Spleen (tissue), 11 donors: ENCODE data around the gene PAX6. TPM values are rescaled to one million over a fixed set of nuclear protein-coding genes. Genes with fewer than 3 reads are reported as not detected.

Experiments used
- DNase-seq: peaks from one replicate; pipeline ENCODE4 v3.0.0-alpha.2; 2020
- H3K27ac ChIP-seq, 8 donors: fragments of 200-600 bp; sonication (generic) in 7 of 8; 1 replicate in 4 of 8; 2 replicates in 4 of 8; pipeline versions ENCODE4 v1.5.0 to v1.8.0; 2016 to 2021; ENCODE audit warnings: inconsistent platforms in 4 of 8, mild to moderate bottlenecking in 4 of 8, moderate library complexity in 1 of 8
- H3K27me3 ChIP-seq, 7 donors: fragments of 200-600 bp; sonication (generic) in 6 of 7; replicated peaks in 1 of 7; 1 replicate in 4 of 7; 2 replicates in 3 of 7; pipeline versions ENCODE4 v1.5.0 to v1.8.0; 2016 to 2021; ENCODE audit warnings: inconsistent platforms in 3 of 7, mild to moderate bottlenecking in 1 of 7
- H3K36me3 ChIP-seq, 6 donors: fragments of 200-600 bp; sonication (generic) in 5 of 6; 1 replicate in 4 of 6; 2 replicates in 2 of 6; pipeline versions ENCODE4 v1.5.0 to v1.8.0; 2016 to 2021; ENCODE audit warnings: inconsistent platforms in 2 of 6
- H3K4me1 ChIP-seq, 6 donors: fragments of 200-600 bp; sonication (generic) in 5 of 6; 1 replicate in 3 of 6; 2 replicates in 3 of 6; pipeline versions ENCODE4 v1.5.0 to v1.8.0; 2016 to 2021; ENCODE audit warnings: inconsistent platforms in 3 of 6
- H3K4me3 ChIP-seq, 8 donors: fragments of 200-600 bp; sonication (generic) in 7 of 8; 1 replicate in 4 of 8; 2 replicates in 4 of 8; pipeline versions ENCODE4 v1.5.0 to v1.8.0; 2016 to 2021; ENCODE audit warnings: inconsistent platforms in 4 of 8, mild to moderate bottlenecking in 4 of 8, moderate library complexity in 2 of 8
- H3K9me3 ChIP-seq, 8 donors: fragments of 200-600 bp; sonication (generic) in 7 of 8; 1 replicate in 4 of 8; 2 replicates in 4 of 8; pipeline versions ENCODE4 v1.5.0 to v1.8.0; 2016 to 2021; ENCODE audit warnings: inconsistent platforms in 4 of 8
- POLR2A ChIP-seq, 3 donors: fragments of 450-650 bp; IDR thresholded peaks; one replicate each; pipeline ENCODE4 v1.5.1; 2017; ENCODE audit warnings: antibody characterized with exemption in 3 of 3, mild to moderate bottlenecking in 1 of 3
- POLR2AphosphoS5 ChIP-seq, 3 donors: sonication (generic); formaldehyde crosslinking; IDR thresholded peaks; one replicate each; pipeline ENCODE4 v1.5.1; 2017; ENCODE audit warnings: antibody characterized with exemption in 3 of 3
- WGBS, 5 donors: extraction: QIAGEN DNeasy Blood & Tissue Kit in 3 of 5; methylation state at CpG; one replicate each; pipeline versions ENCODE4 v1.1.5 to v1.1.7; 2013 to 2018; 5-methylcytosine and 5-hydroxymethylcytosine counted together
- intact Hi-C: fragments of 100-400 bp; cut with DNase I; formaldehyde crosslinking; loops from one replicate; pipeline ENCODE4 v1.15.0; 2023; ENCODE audit warnings: low total_unique reads
- polyA plus RNA-seq, 3 donors: library from polyadenylated mRNA; stranded (reverse); fragments of 200-250 nt; gene quantifications; one replicate each; pipeline ENCODE4 v1.2.1, GENCODE V29; 2013
- total RNA-seq, 7 donors: library from RNA; depleted of rRNA in 3 of 7; stranded (reverse); fragments of >200 nt in 3 of 7; fragmentation: NEBNext Ultra II Directional in 4 of 7; extraction: Animal tissue kit (Norgen Biotek cat#: 25700) in 4 of 7; gene quantifications; one replicate each; pipeline versions ENCODE4 v1.1.0 to v1.2.1, GENCODE V29; 2016 to 2021
- TF ChIP-seq, protein P1 (sequence below), 11 experiments: fragments of 200-600 bp in 7 of 11; fragments of 450-650 bp in 4 of 11; sonication (generic) in 4 of 11; IDR thresholded peaks in 8 of 11; conservative IDR thresholded peaks in 3 of 11; 1 replicate in 7 of 11; 2 replicates in 4 of 11; pipeline versions ENCODE4 v1.4.0 to v1.8.0; 2016 to 2021; ENCODE audit warnings: antibody characterized with exemption in 11 of 11, inconsistent platforms in 4 of 11, mild to moderate bottlenecking in 1 of 11
- donor health status: healthy with polysubstance abuse.
- donor health status: DM: no; HTN: no; CAD: no; lungs with moderate emphysema.
- donor health status: DM: no; HTN: no; CAD: no.
- donor health status: Bipolar disorder and iron deficiency.
- donor health status: healthy.
- donor health status: DM: no; HTN: no; CAD: no.
- donor health status: DM: yes; HTN: yes; CAD: no.

The PAX6 gene
- total and polyA plus RNA-seq, 10 donors = 0.02 to 0.05 TPM; not detected in 8

DNA sequence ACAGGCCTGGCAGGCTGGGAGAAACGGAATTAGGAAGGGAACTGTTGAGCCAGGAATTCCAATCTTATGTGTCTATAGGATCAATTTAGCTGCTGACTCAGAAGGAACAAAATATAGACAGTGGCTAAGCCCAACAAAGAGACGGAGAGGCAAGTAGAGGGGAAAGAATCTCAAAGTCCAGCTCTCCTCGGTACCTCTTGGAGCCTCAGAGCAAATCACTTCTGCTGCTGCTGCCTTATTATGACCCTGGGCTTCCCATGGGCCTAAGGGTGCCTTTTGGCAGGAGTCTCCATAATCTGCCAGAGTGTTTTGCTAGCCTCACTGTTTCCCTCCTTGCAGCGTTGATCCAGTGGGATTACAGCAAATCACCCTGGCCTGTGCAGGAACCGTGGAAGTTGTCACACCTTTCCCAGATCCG lies 31.7 kb downstream of the PAX6 start:
- Histone ChIP-seq H3K27me3 (no peaks in the 10 kb centered on the region), H3K4me3 (no peak overlapping the region), H3K36me3 (peaks cover 0 to 24% (median 0%) of the 10 kb centered on the region in 6 donors), H3K9me3 (peaks cover 0 to 10% (median 0%) of the 10 kb centered on the region in 8 donors), H3K4me1 (no peaks in the 10 kb centered on the region), H3K27ac (no peak overlapping the region)
- TF ChIP-seq POLR2A (IDR thresholded peaks at IDR 0.05) (no peak), POLR2AphosphoS5 (IDR thresholded peaks at IDR 0.05) (no peak)
- TF ChIP-seq, protein P1, sequence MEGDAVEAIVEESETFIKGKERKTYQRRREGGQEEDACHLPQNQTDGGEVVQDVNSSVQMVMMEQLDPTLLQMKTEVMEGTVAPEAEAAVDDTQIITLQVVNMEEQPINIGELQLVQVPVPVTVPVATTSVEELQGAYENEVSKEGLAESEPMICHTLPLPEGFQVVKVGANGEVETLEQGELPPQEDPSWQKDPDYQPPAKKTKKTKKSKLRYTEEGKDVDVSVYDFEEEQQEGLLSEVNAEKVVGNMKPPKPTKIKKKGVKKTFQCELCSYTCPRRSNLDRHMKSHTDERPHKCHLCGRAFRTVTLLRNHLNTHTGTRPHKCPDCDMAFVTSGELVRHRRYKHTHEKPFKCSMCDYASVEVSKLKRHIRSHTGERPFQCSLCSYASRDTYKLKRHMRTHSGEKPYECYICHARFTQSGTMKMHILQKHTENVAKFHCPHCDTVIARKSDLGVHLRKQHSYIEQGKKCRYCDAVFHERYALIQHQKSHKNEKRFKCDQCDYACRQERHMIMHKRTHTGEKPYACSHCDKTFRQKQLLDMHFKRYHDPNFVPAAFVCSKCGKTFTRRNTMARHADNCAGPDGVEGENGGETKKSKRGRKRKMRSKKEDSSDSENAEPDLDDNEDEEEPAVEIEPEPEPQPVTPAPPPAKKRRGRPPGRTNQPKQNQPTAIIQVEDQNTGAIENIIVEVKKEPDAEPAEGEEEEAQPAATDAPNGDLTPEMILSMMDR (IDR thresholded peaks at IDR 0.05 in 8 of 11, conservative IDR thresholded peaks at IDR 0.05 in 3 of 11) = no peak
- 87 to 91% (median 88%) methylated on average over 6 of the region's 6 CpGs for WGBS, 5 donors
- DNase-seq = no peak
- intact Hi-C loops = no loop called here

DNA sequence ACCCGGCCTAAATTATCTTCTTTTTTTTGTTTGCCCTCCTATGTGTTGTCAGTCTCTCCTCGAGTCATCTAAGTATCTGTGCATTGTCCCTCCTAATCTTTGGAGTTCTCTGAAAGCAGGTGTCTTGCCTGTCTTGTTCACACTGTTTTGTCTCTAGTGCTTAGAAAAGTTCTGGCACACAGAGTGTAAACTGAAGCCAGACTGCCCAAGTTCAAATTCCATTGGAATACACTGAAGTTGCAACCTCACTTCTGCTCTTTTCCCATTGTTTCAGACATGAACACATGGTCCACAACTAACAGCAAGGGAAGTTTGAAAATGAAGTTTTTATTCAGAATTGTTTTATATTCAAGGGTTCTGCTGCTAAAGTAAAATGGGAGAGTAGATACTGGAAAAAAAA lies 38.7 kb downstream of the PAX6 start:
- intact Hi-C loops = no loop called here
- peaks cover 0 to 9% (median 0%) of the 10 kb centered on the region in 8 donors for H3K9me3 ChIP-seq
- peaks cover 0 to 17% (median 0%) of the 10 kb centered on the region in 6 donors for H3K36me3 ChIP-seq
- H3K4me3 ChIP-seq = no peak overlapping the region
- H3K27ac ChIP-seq = no peak overlapping the region
- TF ChIP-seq, protein P1 (IDR thresholded peaks at IDR 0.05 in 8 of 11, conservative IDR thresholded peaks at IDR 0.05 in 3 of 11) = no peak
- no peaks in the 10 kb centered on the region for H3K27me3 ChIP-seq
- no peaks in the 10 kb centered on the region for H3K4me1 ChIP-seq
- DNase-seq = no peak
- 92 to 100% (median 96%) methylated on average over 2 of the region's 2 CpGs for WGBS, 5 donors

DNA sequence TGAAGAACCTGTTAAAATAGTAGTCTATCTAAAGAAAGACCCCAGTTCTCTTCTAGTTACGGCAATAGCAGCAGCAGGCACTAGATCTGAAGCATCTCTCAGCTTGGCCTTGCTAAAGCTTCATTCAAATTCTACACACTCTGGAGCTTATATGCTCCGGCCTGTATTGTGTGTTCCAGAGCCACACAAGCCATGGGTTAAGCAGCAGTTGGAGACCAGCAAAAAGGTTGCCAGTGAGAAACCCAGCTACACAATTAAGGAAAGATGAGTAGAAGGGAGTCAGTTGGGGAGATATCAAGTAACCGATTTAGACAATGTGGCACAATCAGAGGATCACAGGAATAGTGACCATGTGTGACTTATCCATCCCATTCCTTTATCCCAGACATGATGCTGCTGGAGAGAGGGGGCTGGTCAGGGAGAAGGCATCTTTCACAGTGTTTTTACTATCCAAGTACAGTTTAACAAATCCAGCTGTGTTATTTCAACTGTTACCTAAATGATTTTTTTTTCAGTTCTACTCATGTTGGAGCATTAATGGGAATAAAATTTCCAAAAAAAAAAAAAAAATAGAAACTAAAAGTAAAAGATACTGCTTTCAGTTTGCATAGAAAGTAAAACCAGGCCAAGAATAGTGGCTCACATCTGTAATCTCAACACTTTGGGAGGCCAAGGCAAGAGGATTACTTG lies 41.0 kb downstream of the PAX6 start:
- Histone ChIP-seq H3K27me3 (no peaks in the 10 kb centered on the region), H3K27ac (no peak overlapping the region), H3K4me1 (no peaks in the 10 kb centered on the region), H3K36me3 (peaks cover 0 to 14% (median 0%) of the 10 kb centered on the region in 6 donors), H3K9me3 (no peaks in the 10 kb centered on the region), H3K4me3 (no peak overlapping the region)
- intact Hi-C loops = no loop called here
- 89 to 97% (median 95%) methylated on average over 3 of the region's 3 CpGs for WGBS, 5 donors
- DNase-seq = no peak
- TF ChIP-seq, protein P1 (IDR thresholded peaks at IDR 0.05 in 8 of 11, conservative IDR thresholded peaks at IDR 0.05 in 3 of 11) = no peak

DNA sequence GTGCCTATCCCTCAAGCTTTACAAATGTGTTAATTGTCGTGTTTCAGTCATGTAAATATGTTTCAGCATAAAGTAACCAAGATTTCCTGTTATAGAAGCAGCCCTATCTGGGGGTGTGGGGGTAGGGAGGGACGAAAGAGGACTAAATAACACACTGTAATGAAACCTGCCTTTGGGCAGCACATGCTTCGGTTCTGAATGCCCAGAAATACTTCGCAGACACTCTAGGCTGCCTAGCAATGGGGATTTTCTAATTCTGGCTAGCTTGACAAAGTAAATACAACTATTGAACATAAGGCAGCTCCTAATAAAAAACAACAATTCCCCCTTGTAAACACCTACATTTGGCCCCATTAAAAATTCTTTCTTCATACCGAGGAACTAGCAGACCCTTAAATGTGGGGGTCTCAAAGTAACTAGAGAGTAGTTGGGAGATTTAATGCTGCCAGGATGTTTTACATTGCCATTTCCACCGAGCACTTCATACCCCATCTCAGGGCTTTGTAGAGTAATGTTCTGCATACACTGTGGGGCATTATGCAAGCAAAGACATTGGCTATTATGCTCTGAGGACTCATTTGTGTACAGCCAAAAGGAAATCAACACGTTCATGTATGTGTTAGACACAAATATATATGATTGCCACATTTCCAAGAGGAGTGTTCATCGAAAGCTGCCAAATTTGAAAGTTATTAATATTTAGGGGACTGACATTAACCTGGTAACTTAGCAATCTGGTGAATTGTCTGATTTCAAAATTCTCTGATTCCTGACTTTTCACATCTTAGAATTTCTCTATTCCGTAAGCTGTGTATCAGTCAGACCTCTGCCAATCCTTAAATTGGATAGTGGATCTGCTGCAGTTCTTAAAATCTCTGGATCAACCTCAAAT lies 42.1 kb downstream of the PAX6 start:
- TF ChIP-seq, protein P1 (IDR thresholded peaks at IDR 0.05 in 8 of 11, conservative IDR thresholded peaks at IDR 0.05 in 3 of 11) = no peak
- TF ChIP-seq POLR2AphosphoS5 (IDR thresholded peaks at IDR 0.05) (no peak), POLR2A (IDR thresholded peaks at IDR 0.05) (no peak)
- Histone ChIP-seq H3K36me3 (peaks cover 0 to 14% (median 0%) of the 10 kb centered on the region in 6 donors), H3K9me3 (no peaks in the 10 kb centered on the region), H3K4me3 (no peak overlapping the region), H3K27ac (no peak overlapping the region), H3K4me1 (no peaks in the 10 kb centered on the region), H3K27me3 (no peaks in the 10 kb centered on the region)
- intact Hi-C loops = no loop called here
- DNase-seq = no peak
- WGBS, 5 donors = 81 to 91% (median 85%) methylated on average over 9 of the region's 9 CpGs
